ENCODE data around the gene TRIO. TPM values are rescaled to one million over a fixed set of nuclear protein-coding genes. Genes with fewer than 3 reads are reported as not detected.

The TRIO gene
- total RNA-seq, 1 experiment from 2014 or later = 88.8 TPM

DNA sequence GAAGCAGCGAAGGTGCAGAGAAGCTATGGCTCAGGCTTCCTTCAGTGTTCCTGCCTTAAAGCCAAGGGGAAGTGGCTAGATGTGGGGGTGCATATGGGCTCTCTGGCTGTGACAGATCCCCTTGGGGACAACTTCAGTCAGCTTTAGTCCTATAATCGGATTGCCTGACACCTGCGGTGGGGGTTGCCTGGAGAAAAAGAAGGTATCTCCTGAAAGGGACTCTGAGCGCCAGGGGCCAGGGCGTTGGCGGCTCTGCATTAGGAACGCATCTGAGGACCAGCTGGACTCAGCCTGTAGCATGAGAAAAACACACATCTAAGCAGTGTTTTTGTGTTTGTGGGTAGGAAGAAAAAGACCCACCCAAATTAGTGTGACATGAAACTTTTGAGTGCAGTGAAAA is 354.2 kb downstream of the TRIO start (continued):
- TF ChIP-seq ATF1 (CRISPR knock-in tag; IDR thresholded peaks at IDR 0.05) = no peak
- TF ChIP-seq NR2C2 (CRISPR knock-in tag; IDR thresholded peaks at IDR 0.05) = no peak
- no peak for TF ChIP-seq ZNF263 (CRISPR knock-in tag; IDR thresholded peaks at IDR 0.05; ENCODE audit: low read depth)
- no peak for TF ChIP-seq NFE2L1 (CRISPR knock-in tag; IDR thresholded peaks at IDR 0.05)
- no peak for TF ChIP-seq ELF4 (CRISPR knock-in tag; IDR thresholded peaks at IDR 0.05; ENCODE audit: low read depth)

DNA sequence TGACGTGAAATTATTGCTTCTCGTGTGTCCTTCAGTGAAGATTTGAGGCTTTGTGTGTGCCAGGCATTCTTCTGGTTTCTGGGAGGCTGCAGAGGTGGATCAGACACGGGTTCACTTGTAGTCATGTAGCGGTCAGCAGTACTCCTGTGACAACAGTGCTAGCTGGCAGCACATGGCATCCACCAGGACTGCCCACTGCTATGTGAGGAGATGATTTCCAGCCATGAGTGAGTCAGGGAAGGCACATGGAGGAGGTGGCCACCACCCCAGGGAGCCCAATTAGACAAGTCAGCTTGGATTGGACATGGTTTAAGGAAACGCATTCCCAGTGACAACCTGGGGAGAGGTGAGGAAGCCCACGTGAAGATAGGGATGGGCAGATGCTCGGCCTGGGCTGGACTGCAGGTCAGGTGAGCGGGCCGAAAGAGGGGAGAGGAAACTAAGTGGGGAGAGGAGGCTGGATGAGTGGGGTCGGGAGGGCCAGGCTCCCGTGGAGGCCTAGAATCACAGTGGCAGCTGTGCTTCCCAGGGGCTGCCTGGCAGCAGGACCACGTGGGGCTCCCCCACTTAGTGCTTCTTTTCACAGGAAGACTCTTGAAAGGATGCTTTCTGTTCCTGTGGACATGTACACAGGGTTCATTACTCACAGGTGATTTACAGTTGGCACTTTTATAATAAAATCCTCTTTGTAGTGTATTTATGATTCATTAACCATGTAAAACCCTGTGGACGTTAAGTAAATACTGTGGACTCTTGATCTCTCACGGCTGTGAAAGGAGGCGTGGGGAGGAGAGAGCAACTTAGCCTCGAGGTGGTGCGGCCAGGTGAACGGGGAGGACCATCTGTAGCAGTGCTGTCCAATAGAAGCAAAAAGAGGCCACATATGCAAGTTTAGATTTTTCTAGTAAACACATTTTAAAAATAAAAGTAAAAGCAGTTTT is 358.5 kb downstream of the TRIO start:
- peaks cover 23% of the 10 kb centered on the region for H3K36me3 Mint-ChIP-seq
- H3K4me3 Mint-ChIP-seq = no peak overlapping the region
- ChIA-PET CTCF (no interaction called here), POLR2A (no interaction called here)
- no peak for DNase-seq (ENCODE audit: low spot score)
- no peaks in the 10 kb centered on the region for H3K27me3 Mint-ChIP-seq (ENCODE audit: low read depth)
- H3K27ac Mint-ChIP-seq = no peak overlapping the region; the same call in 1 of the 2 replicates
- ATAC-seq = no peak
- no peak for TF ChIP-seq FOXK1 (CRISPR knock-in tag; IDR thresholded peaks at IDR 0.05)
- TF ChIP-seq, protein P1, sequence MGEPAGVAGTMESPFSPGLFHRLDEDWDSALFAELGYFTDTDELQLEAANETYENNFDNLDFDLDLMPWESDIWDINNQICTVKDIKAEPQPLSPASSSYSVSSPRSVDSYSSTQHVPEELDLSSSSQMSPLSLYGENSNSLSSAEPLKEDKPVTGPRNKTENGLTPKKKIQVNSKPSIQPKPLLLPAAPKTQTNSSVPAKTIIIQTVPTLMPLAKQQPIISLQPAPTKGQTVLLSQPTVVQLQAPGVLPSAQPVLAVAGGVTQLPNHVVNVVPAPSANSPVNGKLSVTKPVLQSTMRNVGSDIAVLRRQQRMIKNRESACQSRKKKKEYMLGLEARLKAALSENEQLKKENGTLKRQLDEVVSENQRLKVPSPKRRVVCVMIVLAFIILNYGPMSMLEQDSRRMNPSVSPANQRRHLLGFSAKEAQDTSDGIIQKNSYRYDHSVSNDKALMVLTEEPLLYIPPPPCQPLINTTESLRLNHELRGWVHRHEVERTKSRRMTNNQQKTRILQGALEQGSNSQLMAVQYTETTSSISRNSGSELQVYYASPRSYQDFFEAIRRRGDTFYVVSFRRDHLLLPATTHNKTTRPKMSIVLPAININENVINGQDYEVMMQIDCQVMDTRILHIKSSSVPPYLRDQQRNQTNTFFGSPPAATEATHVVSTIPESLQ (CRISPR knock-in tag; IDR thresholded peaks at IDR 0.05) = no peak
- no peak for TF ChIP-seq SP1 (CRISPR knock-in tag; conservative IDR thresholded peaks at IDR 0.05)
- no peak for TF ChIP-seq ZNF416 (CRISPR knock-in tag; IDR thresholded peaks at IDR 0.05)
- TF ChIP-seq ZNF396 (CRISPR knock-in tag; IDR thresholded peaks at IDR 0.05; ENCODE audit: borderline replicate concordance) = no peak
- TF ChIP-seq, protein P2, sequence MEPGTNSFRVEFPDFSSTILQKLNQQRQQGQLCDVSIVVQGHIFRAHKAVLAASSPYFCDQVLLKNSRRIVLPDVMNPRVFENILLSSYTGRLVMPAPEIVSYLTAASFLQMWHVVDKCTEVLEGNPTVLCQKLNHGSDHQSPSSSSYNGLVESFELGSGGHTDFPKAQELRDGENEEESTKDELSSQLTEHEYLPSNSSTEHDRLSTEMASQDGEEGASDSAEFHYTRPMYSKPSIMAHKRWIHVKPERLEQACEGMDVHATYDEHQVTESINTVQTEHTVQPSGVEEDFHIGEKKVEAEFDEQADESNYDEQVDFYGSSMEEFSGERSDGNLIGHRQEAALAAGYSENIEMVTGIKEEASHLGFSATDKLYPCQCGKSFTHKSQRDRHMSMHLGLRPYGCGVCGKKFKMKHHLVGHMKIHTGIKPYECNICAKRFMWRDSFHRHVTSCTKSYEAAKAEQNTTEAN (CRISPR knock-in tag; IDR thresholded peaks at IDR 0.05) = no peak
- no peak for TF ChIP-seq ATF1 (CRISPR knock-in tag; IDR thresholded peaks at IDR 0.05)
- no peak for TF ChIP-seq RORB (CRISPR knock-in tag; IDR thresholded peaks at IDR 0.05)
- no peak for TF ChIP-seq NFATC4 (CRISPR knock-in tag; IDR thresholded peaks at IDR 0.05)
- TF ChIP-seq TEAD1 (CRISPR knock-in tag; IDR thresholded peaks at IDR 0.05) = no peak
- TF ChIP-seq, protein P3, sequence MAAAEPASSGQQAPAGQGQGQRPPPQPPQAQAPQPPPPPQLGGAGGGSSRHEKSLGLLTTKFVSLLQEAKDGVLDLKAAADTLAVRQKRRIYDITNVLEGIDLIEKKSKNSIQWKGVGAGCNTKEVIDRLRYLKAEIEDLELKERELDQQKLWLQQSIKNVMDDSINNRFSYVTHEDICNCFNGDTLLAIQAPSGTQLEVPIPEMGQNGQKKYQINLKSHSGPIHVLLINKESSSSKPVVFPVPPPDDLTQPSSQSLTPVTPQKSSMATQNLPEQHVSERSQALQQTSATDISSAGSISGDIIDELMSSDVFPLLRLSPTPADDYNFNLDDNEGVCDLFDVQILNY (CRISPR knock-in tag; IDR thresholded peaks at IDR 0.05) = no peak
- TF ChIP-seq, protein P4, sequence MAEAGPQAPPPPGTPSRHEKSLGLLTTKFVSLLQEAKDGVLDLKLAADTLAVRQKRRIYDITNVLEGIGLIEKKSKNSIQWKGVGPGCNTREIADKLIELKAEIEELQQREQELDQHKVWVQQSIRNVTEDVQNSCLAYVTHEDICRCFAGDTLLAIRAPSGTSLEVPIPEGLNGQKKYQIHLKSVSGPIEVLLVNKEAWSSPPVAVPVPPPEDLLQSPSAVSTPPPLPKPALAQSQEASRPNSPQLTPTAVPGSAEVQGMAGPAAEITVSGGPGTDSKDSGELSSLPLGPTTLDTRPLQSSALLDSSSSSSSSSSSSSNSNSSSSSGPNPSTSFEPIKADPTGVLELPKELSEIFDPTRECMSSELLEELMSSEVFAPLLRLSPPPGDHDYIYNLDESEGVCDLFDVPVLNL (CRISPR knock-in tag; IDR thresholded peaks at IDR 0.05; ENCODE audit: borderline replicate concordance, low read depth) = no peak
- TF ChIP-seq, protein P5, sequence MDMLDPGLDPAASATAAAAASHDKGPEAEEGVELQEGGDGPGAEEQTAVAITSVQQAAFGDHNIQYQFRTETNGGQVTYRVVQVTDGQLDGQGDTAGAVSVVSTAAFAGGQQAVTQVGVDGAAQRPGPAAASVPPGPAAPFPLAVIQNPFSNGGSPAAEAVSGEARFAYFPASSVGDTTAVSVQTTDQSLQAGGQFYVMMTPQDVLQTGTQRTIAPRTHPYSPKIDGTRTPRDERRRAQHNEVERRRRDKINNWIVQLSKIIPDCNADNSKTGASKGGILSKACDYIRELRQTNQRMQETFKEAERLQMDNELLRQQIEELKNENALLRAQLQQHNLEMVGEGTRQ (CRISPR knock-in tag; IDR thresholded peaks at IDR 0.05) = no peak
- TF ChIP-seq, protein P6, sequence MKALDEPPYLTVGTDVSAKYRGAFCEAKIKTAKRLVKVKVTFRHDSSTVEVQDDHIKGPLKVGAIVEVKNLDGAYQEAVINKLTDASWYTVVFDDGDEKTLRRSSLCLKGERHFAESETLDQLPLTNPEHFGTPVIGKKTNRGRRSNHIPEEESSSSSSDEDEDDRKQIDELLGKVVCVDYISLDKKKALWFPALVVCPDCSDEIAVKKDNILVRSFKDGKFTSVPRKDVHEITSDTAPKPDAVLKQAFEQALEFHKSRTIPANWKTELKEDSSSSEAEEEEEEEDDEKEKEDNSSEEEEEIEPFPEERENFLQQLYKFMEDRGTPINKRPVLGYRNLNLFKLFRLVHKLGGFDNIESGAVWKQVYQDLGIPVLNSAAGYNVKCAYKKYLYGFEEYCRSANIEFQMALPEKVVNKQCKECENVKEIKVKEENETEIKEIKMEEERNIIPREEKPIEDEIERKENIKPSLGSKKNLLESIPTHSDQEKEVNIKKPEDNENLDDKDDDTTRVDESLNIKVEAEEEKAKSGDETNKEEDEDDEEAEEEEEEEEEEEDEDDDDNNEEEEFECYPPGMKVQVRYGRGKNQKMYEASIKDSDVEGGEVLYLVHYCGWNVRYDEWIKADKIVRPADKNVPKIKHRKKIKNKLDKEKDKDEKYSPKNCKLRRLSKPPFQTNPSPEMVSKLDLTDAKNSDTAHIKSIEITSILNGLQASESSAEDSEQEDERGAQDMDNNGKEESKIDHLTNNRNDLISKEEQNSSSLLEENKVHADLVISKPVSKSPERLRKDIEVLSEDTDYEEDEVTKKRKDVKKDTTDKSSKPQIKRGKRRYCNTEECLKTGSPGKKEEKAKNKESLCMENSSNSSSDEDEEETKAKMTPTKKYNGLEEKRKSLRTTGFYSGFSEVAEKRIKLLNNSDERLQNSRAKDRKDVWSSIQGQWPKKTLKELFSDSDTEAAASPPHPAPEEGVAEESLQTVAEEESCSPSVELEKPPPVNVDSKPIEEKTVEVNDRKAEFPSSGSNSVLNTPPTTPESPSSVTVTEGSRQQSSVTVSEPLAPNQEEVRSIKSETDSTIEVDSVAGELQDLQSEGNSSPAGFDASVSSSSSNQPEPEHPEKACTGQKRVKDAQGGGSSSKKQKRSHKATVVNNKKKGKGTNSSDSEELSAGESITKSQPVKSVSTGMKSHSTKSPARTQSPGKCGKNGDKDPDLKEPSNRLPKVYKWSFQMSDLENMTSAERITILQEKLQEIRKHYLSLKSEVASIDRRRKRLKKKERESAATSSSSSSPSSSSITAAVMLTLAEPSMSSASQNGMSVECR (CRISPR knock-in tag; IDR thresholded peaks at IDR 0.05; ENCODE audit: borderline replicate concordance) = no peak
- TF ChIP-seq ZNF317 (CRISPR knock-in tag; IDR thresholded peaks at IDR 0.05; ENCODE audit: borderline replicate concordance, low read depth) = no peak
- H3K4me1 Mint-ChIP-seq = no peaks in the 10 kb centered on the region
- H3K9me3 Mint-ChIP-seq = no peaks in the 10 kb centered on the region
